K562 (cell line): ENCODE results near the gene CENPT. TPM values are rescaled to one million over a fixed set of nuclear protein-coding genes. Genes with fewer than 3 reads are reported as not detected.

ENCODE experiments used
- EZH2 ChIP-seq: IDR thresholded peaks from 2 replicates; pipeline ENCODE4 v1.6.1; 2012; ENCODE audit warnings: low read depth, mild to moderate bottlenecking, inconsistent platforms, low read length, borderline replicate concordance
- HDAC8 ChIP-seq: fragments of 450-650 bp; IDR thresholded peaks from 2 replicates; pipeline ENCODE4 v1.6.1; 2016; ENCODE audit warnings: mild to moderate bottlenecking, missing genetic modification characterization, moderate library complexity, missing compliant biosample characterization
- HNRNPK ChIP-seq: fragments of 200-400 bp; formaldehyde crosslinking; IDR thresholded peaks from one replicate; pipeline ENCODE4 v1.6.1; 2018; ENCODE audit warnings: mild to moderate bottlenecking, low read depth, low read length; ENCODE audit not compliant: poor library complexity, severe bottlenecking
- LARP7 ChIP-seq: fragments of 450-650 bp; IDR thresholded peaks from 2 replicates; pipeline ENCODE4 v1.6.1; 2016
- MAFG ChIP-seq: fragments of 450-650 bp; conservative IDR thresholded peaks from 2 replicates; pipeline ENCODE4 v1.6.1; 2016; ENCODE audit warnings: missing genetic modification characterization, missing compliant biosample characterization
- MCM5 ChIP-seq: fragments of 450-650 bp; IDR thresholded peaks from 2 replicates; pipeline ENCODE4 v1.6.1; 2016; ENCODE audit warnings: low read depth
- MED1 ChIP-seq: sonication (generic); formaldehyde crosslinking; IDR thresholded peaks from 2 replicates; pipeline ENCODE4 v1.8.1; 2023; ENCODE audit warnings: missing genetic modification reagents, borderline replicate concordance
- NR2F6 ChIP-seq: fragments of 450-650 bp; formaldehyde crosslinking; IDR thresholded peaks from 2 replicates; pipeline ENCODE4 v1.4.0; 2020; ENCODE audit warnings: mild to moderate bottlenecking
- NR3C1 ChIP-seq: sonication (generic); formaldehyde crosslinking; IDR thresholded peaks from 2 replicates; pipeline ENCODE4 v1.8.1; 2022; ENCODE audit warnings: missing genetic modification reagents
- POLR2A ChIP-seq: fragments of 450-650 bp; conservative IDR thresholded peaks from 2 replicates; pipeline ENCODE4 v1.6.1; 2016
- POLR2H ChIP-seq: IDR thresholded peaks from 2 replicates; pipeline ENCODE4 v1.6.1; 2016; ENCODE audit warnings: missing genetic modification characterization, low read depth, mild to moderate bottlenecking, control low read depth, missing compliant biosample characterization, moderate library complexity
- RAD51 ChIP-seq: fragments of 450-650 bp; IDR thresholded peaks from 2 replicates; pipeline ENCODE4 v1.7.1; 2016; ENCODE audit warnings: low read depth, mild to moderate bottlenecking, borderline replicate concordance
- RBM22 ChIP-seq: fragments of 200-400 bp; formaldehyde crosslinking; IDR thresholded peaks from 2 replicates; pipeline ENCODE4 v1.6.1; 2018; ENCODE audit warnings: low read length, low read depth; ENCODE audit not compliant: poor library complexity, severe bottlenecking
- RFX7 ChIP-seq: fragments of 250-450 bp; sonication (Bioruptor Pico); IDR thresholded peaks from 2 replicates; pipeline ENCODE4 v1.5.1; 2021; ENCODE audit warnings: mild to moderate bottlenecking
- SMARCA5 ChIP-seq: fragments of 450-650 bp; IDR thresholded peaks from 2 replicates; pipeline ENCODE4 v1.6.1; 2016
- SP2 ChIP-seq: IDR thresholded peaks from 2 replicates; pipeline ENCODE4 v1.6.1; 2011; ENCODE audit warnings: mild to moderate bottlenecking, low read depth, low read length, moderate library complexity; ENCODE audit not compliant: poor library complexity, severe bottlenecking; ENCODE audit errors: extremely low read depth
- ZBTB11 ChIP-seq, 3 experiments: fragments of 200-800 bp in 1 of 3; fragments of 250-450 bp in 1 of 3; fragments of 450-650 bp in 1 of 3; sonication (Bioruptor Pico) in 1 of 3; sonication (Bioruptor generic) in 1 of 3; formaldehyde crosslinking in 1 of 3; IDR thresholded peaks; 2 replicates each; pipeline versions ENCODE4 v1.6.1 to v1.8.0; 2016 to 2022; ENCODE audit warnings: mild to moderate bottlenecking in 2 of 3, missing genetic modification characterization in 2 of 3, missing compliant biosample characterization in 1 of 3, moderate library complexity in 1 of 3
- ZNF507 ChIP-seq: conservative IDR thresholded peaks from 2 replicates; pipeline ENCODE4 v1.6.1; 2017; ENCODE audit warnings: missing genetic modification characterization, missing compliant biosample characterization
- ZNF766 ChIP-seq: fragments of 200-800 bp; sonication (Bioruptor generic); conservative IDR thresholded peaks from 2 replicates; pipeline ENCODE4 v1.6.1; 2016; ENCODE audit warnings: missing genetic modification characterization, missing compliant biosample characterization
- polyA plus RNA-seq, 8 experiments: library from polyadenylated mRNA; depleted of rRNA in 4 of 8; stranded (reverse) in 5 of 8; unstranded in 3 of 8; fragments of >200 nt; fragmentation: Nextera tagmentation in 2 of 8; fragmentation: Illumina TruSeq in 1 of 8; extraction: Ambion mirVana in 2 of 8; extraction: Trizol in 1 of 8; gene quantifications; 2 replicates each; pipeline versions ENCODE4 v1.2.1 to v1.2.3, GENCODE V29; 2011 to 2014; ENCODE audit warnings: inconsistent platforms in 1 of 8, missing spikeins in 1 of 8
- total RNA-seq, 7 experiments: library from RNA; depleted of rRNA in 6 of 7; stranded (reverse); fragments of >200 nt in 6 of 7; fragmentation: Illumina TruSeq in 2 of 7; extraction: Trizol in 2 of 7; gene quantifications; 2 replicates each; pipeline versions ENCODE4 v1.2.1 to v1.2.3, GENCODE V29; 2011 to 2021; ENCODE audit warnings: low replicate concordance in 1 of 7
- TF ChIP-seq, protein P1 (sequence below): fragments of 150-350 bp; IDR thresholded peaks from 2 replicates; pipeline ENCODE4 v1.6.1; 2014; ENCODE audit warnings: low read depth, mild to moderate bottlenecking, low read length, borderline replicate concordance
- TF ChIP-seq, protein P2 (sequence below), 2 experiments: fragments of 450-650 bp in 1 of 2; sonication (generic) in 1 of 2; formaldehyde crosslinking; conservative IDR thresholded peaks; 2 replicates each; pipeline versions ENCODE4 v1.4.0 to v1.8.1; 2020 to 2022; ENCODE audit warnings: mild to moderate bottlenecking in 1 of 2, missing genetic modification reagents in 1 of 2

The CENPT gene
- total and polyA plus RNA-seq, 9 of the 15 experiments (the other 6 are each of a cell fraction or from before 2014, with no cell fraction given) = 3.6 to 94.2 (median 44.1) TPM

DNA sequence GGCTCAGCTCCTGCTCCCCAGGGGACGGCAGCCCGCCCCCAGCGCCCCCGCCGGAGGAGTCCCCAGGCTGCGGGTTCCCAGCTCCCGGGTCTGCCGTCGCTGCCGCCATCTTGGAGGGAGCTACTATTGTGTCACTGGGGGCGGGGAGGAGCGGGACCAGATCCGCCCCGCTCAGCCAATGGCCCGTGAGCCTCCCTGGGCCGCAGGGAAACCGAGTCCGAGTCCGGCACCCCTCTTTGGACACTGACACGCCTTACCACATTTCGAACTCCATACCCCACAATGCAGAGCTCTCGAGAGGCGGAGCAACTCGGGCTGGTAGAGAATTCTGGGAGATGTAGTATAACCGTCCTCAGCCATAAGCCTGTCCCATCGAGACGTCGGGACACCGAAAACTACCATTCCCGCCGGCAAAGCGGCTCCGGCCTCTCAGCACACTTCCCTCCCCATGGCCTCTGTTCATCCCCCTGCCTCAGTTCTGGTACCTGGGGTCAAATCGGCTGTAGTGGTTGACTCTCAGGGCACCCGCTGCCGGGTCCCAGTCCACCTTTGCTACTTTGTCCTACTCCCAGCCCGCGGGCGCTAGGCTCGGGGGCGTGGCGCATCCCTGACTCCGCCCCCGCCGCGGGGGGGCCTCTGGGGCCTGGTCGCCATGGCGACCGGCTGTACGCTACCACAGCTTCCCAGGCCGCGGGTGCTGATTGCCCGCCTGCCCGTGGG lies 40.9 kb downstream of the CENPT start, which contains the start of the genes RANBP10 and TSNAXIP1 (continued):
- TF ChIP-seq, protein P1, sequence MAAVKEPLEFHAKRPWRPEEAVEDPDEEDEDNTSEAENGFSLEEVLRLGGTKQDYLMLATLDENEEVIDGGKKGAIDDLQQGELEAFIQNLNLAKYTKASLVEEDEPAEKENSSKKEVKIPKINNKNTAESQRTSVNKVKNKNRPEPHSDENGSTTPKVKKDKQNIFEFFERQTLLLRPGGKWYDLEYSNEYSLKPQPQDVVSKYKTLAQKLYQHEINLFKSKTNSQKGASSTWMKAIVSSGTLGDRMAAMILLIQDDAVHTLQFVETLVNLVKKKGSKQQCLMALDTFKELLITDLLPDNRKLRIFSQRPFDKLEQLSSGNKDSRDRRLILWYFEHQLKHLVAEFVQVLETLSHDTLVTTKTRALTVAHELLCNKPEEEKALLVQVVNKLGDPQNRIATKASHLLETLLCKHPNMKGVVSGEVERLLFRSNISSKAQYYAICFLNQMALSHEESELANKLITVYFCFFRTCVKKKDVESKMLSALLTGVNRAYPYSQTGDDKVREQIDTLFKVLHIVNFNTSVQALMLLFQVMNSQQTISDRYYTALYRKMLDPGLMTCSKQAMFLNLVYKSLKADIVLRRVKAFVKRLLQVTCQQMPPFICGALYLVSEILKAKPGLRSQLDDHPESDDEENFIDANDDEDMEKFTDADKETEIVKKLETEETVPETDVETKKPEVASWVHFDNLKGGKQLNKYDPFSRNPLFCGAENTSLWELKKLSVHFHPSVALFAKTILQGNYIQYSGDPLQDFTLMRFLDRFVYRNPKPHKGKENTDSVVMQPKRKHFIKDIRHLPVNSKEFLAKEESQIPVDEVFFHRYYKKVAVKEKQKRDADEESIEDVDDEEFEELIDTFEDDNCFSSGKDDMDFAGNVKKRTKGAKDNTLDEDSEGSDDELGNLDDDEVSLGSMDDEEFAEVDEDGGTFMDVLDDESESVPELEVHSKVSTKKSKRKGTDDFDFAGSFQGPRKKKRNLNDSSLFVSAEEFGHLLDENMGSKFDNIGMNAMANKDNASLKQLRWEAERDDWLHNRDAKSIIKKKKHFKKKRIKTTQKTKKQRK = no peak
- TF ChIP-seq RFX7 (CRISPR knock-in tag) = no peak
- no peak for TF ChIP-seq NR3C1 (CRISPR knock-in tag)
- TF ChIP-seq MAFG (tag) = no peak
- TF ChIP-seq HDAC8 (tag) = peak; percentile 77
- TF ChIP-seq MED1 (CRISPR knock-in tag) = no peak
- no peak for TF ChIP-seq RAD51
- TF ChIP-seq RBM22 = peak; percentile 92
- no peak for TF ChIP-seq ZNF507 (tag)
- peak in 1 of 3 experiments; percentile 92; a peak in 2 of 6 replicates for TF ChIP-seq ZBTB11 (CRISPR knock-in tag; IDR thresholded peaks at IDR 0.05)
- TF ChIP-seq HNRNPK = no peak
- no peak for TF ChIP-seq LARP7
- TF ChIP-seq, protein P2, sequence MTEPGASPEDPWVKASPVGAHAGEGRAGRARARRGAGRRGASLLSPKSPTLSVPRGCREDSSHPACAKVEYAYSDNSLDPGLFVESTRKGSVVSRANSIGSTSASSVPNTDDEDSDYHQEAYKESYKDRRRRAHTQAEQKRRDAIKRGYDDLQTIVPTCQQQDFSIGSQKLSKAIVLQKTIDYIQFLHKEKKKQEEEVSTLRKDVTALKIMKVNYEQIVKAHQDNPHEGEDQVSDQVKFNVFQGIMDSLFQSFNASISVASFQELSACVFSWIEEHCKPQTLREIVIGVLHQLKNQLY (CRISPR knock-in tag; conservative IDR thresholded peaks at IDR 0.05) = no peak
- TF ChIP-seq EZH2 = no peak
- no peak for TF ChIP-seq MCM5
- no peak for TF ChIP-seq SP2
- peak; percentile 87 for TF ChIP-seq POLR2A
- no peak for TF ChIP-seq NR2F6 (CRISPR knock-in tag)
- TF ChIP-seq ZNF766 (CRISPR knock-in tag) = peak; percentile 99
- no peak for TF ChIP-seq SMARCA5
- TF ChIP-seq POLR2H (tag) = no peak
